Measurements from ENCODE around the gene VAT1.
"Not testable (repeated sequence)": the region's sequence is repeated elsewhere in the genome, so short reads cannot be mapped to it uniquely, and the experiment has no call there.

VAT1 gene

DNA sequence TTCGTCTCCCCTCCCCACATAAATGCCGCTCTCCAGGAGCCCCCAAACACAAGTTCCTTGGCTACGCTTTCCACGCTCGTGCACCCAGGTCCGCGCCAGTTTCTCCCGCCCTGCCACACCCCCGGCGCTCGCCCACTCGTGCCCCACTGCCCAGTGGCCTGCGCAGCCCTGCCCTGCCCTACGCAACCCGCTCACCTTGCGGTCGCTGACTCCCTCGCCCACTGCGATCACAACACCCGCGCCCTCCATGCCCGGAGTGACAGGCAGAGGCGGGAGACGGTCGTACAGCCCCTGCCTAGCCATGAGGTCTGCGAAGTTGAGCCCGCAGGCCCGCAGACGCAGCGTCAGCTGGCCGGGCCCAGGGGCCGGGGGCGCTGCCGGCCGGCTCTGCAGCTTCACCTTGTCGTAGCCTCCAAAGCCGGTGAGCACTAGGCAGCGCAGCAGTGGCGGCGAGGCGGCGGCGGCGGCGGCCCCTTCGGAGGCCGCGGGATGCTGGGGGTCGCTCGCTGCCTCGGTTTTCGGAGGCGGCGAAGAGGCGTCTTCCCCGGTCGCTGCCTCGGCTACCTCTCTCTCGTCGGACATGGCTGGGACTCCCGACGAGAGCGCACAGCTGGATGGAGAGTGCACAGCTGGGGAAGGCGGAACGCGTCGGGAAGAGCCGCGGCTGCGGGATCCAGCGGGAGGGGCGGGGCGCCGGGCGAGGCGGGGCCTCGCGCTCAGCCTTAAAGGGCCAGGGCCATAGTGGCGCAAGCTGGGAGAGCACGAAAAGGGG lies at the start of gene VAT1:
Gene VAT1, minus strand, starts transcription at position 645 of the 772 bp plus-strand sequence. Its CDS starts 63 bp downstream, at position 582.
- peak within 1 kb of the TSS; percentile 81 for H3K27ac ChIP-seq
- TF ChIP-seq, protein P1, sequence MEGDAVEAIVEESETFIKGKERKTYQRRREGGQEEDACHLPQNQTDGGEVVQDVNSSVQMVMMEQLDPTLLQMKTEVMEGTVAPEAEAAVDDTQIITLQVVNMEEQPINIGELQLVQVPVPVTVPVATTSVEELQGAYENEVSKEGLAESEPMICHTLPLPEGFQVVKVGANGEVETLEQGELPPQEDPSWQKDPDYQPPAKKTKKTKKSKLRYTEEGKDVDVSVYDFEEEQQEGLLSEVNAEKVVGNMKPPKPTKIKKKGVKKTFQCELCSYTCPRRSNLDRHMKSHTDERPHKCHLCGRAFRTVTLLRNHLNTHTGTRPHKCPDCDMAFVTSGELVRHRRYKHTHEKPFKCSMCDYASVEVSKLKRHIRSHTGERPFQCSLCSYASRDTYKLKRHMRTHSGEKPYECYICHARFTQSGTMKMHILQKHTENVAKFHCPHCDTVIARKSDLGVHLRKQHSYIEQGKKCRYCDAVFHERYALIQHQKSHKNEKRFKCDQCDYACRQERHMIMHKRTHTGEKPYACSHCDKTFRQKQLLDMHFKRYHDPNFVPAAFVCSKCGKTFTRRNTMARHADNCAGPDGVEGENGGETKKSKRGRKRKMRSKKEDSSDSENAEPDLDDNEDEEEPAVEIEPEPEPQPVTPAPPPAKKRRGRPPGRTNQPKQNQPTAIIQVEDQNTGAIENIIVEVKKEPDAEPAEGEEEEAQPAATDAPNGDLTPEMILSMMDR (conservative IDR thresholded peaks at IDR 0.05), result peak; percentile 21; the same call in 1 of the 2 replicates

DNA sequence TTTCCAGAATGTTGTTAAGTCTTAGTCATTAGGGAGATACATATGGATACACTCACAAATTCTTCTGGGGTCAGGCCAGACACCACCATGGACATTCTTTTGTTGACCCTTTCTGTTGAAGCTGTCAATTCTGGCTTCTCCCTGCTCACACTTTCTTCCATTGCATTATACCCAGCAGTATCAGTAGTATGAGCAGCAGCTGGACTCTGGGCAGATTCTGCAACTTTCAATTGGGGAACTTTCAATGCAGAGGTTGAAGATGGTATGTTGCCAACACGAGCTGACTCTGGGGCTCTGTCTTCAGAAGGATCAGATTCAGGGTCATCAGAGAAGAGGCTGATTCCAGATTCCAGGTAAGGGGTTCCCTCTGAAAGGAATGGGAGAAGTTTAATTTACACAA lies 48.7 kb upstream of the VAT1 start:
- TF ChIP-seq, protein P1 (conservative IDR thresholded peaks at IDR 0.05), result no peak

DNA sequence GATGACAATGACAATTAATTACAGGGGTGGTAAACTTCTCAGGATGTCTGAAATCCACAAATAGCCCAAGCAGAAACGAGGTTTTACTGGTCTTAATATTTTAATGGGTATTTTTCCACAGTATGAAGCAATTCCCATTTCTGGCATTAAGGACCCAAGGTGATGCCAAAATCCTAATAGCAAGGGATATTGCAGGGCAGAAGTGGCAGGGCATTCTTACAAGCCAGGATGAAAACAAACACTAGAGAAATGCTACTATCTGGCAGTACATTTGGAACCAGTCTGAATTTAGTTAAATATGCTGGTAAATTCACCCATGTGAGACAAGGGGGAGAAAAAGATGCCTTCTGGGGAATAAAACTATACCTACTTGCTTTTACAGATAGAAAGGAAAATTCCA lies 48.1 kb upstream of the VAT1 start:
- TF ChIP-seq, protein P1 (conservative IDR thresholded peaks at IDR 0.05), result no peak

More for the DNA sequence above, 48.7 kb upstream of the VAT1 start:
- H3K27ac ChIP-seq, result no peak overlapping the region

DNA sequence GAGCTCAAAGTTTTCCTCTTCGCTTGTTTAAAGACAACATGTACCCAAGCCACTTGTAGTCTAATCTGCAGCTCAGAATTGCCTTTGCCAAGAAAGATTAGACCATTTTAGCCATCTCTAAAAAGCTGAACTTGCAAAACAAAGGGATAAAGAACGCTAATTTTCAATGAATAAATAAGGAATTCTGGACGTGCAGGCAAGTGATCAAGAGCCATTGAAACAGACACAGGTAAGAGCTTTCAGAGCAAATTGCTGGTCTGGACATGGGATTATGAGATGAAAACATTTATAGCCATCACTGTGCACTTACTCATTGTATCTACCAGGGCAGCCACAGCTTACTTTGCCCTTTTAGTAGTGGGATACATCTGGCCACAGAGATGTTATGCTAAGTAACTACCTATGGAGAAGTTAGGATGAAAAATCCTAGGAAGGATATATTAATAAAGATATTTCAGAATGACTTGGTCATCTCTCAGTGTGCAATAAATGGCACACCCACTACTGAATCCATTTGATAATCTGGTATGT lies 47.2 kb upstream of the VAT1 start:
- TF ChIP-seq, protein P1 (conservative IDR thresholded peaks at IDR 0.05), result no peak
- no peak overlapping the region for H3K27ac ChIP-seq

More for the DNA sequence above, 48.1 kb upstream of the VAT1 start:
- no peak overlapping the region for H3K27ac ChIP-seq

DNA sequence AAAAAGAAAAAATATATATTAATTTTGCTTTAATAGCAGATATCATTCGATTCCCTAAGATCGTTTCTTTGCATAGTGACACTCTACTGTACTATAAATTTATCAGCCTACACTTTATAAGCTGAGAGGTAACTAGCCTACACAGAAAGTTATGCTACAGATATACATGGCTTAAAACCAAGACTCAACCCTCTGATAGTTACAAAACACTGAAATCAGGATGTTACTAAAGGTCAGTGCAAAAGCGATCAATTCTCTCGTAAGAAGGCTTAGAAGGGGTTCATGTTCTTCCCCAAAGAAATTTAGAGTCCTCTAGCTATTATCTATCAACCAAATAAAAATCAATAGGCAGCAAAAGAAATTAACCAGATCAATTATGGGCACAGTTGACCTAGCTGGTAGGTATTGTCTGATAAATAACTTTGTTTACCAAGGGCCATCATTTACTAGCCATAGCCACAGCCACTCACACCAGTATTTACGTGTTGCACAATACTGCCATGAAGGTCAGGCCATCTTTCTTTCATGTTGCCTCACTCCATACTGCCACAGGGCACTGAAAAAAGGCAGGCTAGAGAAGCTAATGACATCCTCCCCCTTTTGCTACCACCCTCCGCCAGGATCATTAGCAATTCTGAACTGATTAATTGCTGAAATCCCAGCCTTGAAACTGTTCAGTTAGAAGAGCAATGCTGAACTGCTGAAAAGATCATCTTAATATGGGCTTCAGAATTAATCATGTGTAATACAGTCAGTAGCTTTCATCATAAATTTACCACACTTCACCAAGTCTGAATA lies 46.6 kb upstream of the VAT1 start:
- H3K27ac ChIP-seq, result no peak overlapping the region
- TF ChIP-seq, protein P1 (conservative IDR thresholded peaks at IDR 0.05), result no peak

DNA sequence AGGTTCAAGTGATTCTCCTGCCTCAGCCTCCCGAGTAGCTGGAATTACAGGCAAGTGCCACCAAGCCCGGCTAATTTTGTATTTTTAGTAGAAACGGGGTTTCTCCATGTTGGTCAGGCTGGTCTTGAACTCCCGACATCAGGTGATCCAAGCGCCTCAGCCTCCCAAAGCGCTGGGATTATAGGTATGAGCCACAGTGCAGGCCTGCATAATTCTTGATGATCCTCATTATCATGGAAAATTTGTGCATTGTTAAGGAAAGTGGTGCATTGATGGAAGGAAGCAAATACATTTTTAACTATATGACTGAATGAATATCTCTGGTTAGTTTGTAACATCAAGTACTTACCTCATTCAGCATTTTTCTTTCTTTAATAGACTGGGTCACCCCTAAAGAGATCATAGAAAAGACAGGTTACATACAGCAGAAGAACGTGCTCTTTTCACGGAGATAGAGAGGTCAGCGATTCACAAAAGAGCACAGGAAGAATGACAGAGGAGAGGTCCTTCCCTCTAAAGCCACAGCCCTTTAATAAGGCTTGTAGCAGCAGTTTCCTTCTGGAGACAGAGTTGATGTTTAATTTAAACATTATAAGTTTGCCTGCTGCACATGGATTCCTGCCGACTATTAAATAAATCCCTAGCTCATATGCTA lies 40.9 kb upstream of the VAT1 start:
- TF ChIP-seq, protein P1 (conservative IDR thresholded peaks at IDR 0.05), result no peak
- no peak overlapping the region for H3K27ac ChIP-seq

DNA sequence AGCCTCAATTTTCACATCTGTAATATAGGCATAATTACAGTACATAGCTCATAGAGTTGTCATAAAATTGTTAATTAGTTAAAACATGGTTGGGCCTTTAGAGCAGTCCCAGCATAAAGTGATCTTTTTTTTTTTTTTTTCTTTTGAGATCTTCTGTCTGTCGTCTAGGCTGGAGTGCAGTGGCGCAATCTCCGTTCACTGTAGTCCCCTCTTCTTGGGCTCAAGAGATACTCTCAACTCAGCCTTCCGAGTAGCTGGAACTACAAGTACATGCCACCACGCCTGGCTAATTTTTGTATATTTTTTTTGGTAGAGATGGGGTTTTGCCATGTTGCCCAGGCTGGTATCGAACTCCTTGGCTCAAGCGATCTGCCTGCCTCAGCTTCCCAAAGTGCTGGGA lies 33.9 kb upstream of the VAT1 start:
- H3K27ac ChIP-seq, result no peak overlapping the region
- TF ChIP-seq, protein P1 (conservative IDR thresholded peaks at IDR 0.05), result no peak

DNA sequence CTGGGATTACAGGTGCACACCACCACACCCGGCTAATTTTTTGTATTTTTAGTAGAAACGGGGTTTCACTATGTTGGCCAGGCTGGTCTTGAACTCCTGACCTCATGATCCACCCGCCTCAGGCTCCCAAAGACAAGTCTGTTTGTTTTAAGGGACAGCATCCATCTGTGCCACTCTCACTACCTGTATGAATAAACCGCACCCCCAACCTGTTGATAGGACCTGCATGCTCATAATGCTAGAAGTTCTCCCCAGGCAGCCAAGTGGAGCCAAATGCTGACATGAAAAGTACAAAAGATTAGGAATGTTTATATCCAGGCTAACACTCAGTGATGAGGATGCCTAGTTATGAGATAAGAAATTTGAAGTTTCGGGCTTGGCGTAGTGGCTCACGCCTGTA lies 30.8 kb upstream of the VAT1 start:
- H3K27ac ChIP-seq, result not testable (repeated sequence)

Data from VCaP (cell line).